ENCODE data around the gene TRIM25.

The TRIM25 gene

DNA sequence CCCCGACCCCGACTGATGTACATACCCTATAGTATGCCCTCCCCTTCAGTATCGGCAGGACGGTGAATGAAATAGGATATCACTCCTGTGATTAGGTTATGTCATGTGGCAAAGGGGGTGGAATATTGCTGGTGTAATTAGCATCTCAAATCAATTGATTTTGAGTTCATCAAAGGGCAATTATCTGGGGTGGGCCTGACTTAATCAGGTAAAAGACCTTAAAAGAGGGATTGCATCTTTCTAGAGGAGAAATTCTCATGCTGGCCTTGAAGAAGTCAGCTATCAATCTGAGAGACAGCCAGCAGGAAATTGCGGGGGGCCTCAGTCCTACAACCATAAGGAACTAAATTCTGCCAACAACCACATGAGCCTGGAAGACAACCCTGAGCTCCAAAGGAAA lies 10.3 kb downstream of the TRIM25 start:
- H3K27ac ChIP-seq (ENCODE audit: low read depth, low read length) = no peak overlapping the region
- H3K4ac ChIP-seq (ENCODE audit: low read depth, low read length) = no peak overlapping the region
- H3K9me3 ChIP-seq (ENCODE audit: insufficient read depth, low read depth, low read length) = peaks cover 2% of the 10 kb centered on the region
- no peak overlapping the region for H3K9ac ChIP-seq (ENCODE audit: low read length)
- H2BK120ac ChIP-seq (ENCODE audit: insufficient read depth, low read length, poor library complexity) = no peak overlapping the region
- no peak overlapping the region for H3K18ac ChIP-seq (ENCODE audit: low read length)
- no peak overlapping the region for H3K23ac ChIP-seq (ENCODE audit: low read length)
- H4K91ac ChIP-seq (ENCODE audit: low read depth, low read length) = no peak overlapping the region
- no peak overlapping the region for H2AFZ ChIP-seq (ENCODE audit: insufficient read depth, low read length, poor library complexity)
- no peaks in the 10 kb centered on the region for H3K4me1 ChIP-seq (ENCODE audit: control insufficient read depth in 1 of 2, insufficient read depth in 2 of 2, low read length in 2 of 2)
- H2BK5ac ChIP-seq (ENCODE audit: low read depth, low read length, poor library complexity) = no peak overlapping the region
- H3K27me3 ChIP-seq (ENCODE audit: insufficient read depth, low read length) = no peaks in the 10 kb centered on the region
- no peaks in the 10 kb centered on the region for H3K79me2 ChIP-seq (ENCODE audit: control insufficient read depth, insufficient read depth, low read length, poor library complexity)
- no peak overlapping the region for H2BK12ac ChIP-seq (ENCODE audit: low read length)
- no peak overlapping the region for H4K12ac ChIP-seq (ENCODE audit: low read depth, low read length)
- no peak overlapping the region for H2AK5ac ChIP-seq (ENCODE audit: low read length)
- no CpG with 5 or more reads among the region's 5 CpGs for WGBS (ENCODE audit: extremely low coverage, insufficient coverage, insufficient read length)
- H3K79me1 ChIP-seq (ENCODE audit: low read length) = no peaks in the 10 kb centered on the region
- no peak overlapping the region for H3K14ac ChIP-seq (ENCODE audit: low read length)
- H3K36me3 ChIP-seq (ENCODE audit: control insufficient read depth in 1 of 2, insufficient read depth in 2 of 2, low read length in 2 of 2) = peaks cover 21% of the 10 kb centered on the region in 2 experiments
- no peak overlapping the region for H3K4me3 ChIP-seq (ENCODE audit: low read depth, low read length)
- H4K8ac ChIP-seq (ENCODE audit: low read depth, low read length) = no peak overlapping the region
- no peak for DNase-seq
- H3K4me2 ChIP-seq (ENCODE audit: low read length) = no peak overlapping the region

DNA sequence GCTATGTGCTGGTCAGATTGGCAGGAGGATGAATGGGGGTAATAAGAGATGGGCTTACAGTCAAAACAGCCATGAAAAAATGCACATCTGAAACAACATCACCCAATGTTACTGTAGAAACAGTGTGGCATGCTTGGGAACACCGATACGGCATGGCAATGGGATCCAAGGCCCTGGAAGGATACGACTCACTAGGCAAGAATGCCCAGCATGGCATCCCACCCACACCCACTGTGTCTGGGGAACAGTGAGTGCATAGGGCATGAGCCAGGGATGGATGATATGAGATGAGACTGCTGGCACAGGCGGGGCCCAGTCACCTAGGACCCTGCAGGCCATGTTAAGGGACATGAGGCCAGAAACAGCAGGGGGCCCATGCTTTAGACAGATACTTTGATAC lies 11.5 kb downstream of the TRIM25 start:
- WGBS (ENCODE audit: extremely low coverage, insufficient coverage, insufficient read length) = no CpG with 5 or more reads among the region's 4 CpGs

DNA sequence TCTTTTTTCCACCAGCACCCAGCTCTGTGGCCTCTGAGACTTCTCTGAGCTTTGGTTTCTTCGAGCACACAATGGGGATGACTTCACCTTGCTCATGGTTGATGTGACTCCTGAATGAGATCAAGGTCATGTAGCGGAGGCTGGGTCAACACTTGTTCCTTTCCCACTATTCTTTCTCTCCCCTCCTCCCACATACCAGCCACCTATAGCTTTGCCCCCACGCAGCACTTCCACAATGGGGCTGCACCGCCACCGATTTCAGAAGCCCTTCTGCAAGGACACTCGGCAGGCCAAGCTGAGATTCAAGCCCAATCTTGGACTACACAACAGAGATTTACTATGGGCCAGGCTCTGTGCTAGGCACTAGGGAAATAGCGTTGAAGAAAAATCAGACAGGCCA lies 14.4 kb downstream of the TRIM25 start:
- peaks cover 29 to 31% of the 10 kb centered on the region in 2 experiments for H3K36me3 ChIP-seq (ENCODE audit: control insufficient read depth in 1 of 2, insufficient read depth in 2 of 2, low read length in 2 of 2)
- no peak overlapping the region for H3K4me3 ChIP-seq (ENCODE audit: low read depth, low read length)
- no peak overlapping the region for H3K4me2 ChIP-seq (ENCODE audit: low read length)
- H3K27ac ChIP-seq (ENCODE audit: low read depth, low read length) = no peak overlapping the region
- H2AFZ ChIP-seq (ENCODE audit: insufficient read depth, low read length, poor library complexity) = no peak overlapping the region
- H3K14ac ChIP-seq (ENCODE audit: low read length) = no peak overlapping the region
- WGBS (ENCODE audit: extremely low coverage, insufficient coverage, insufficient read length) = no CpG with 5 or more reads among the region's 7 CpGs
- H3K9me3 ChIP-seq (ENCODE audit: insufficient read depth, low read depth, low read length) = peaks cover 2% of the 10 kb centered on the region
- H3K4ac ChIP-seq (ENCODE audit: low read depth, low read length) = no peak overlapping the region
- H3K4me1 ChIP-seq (ENCODE audit: control insufficient read depth in 1 of 2, insufficient read depth in 2 of 2, low read length in 2 of 2) = no peaks in the 10 kb centered on the region
- no peak overlapping the region for H2BK120ac ChIP-seq (ENCODE audit: insufficient read depth, low read length, poor library complexity)
- no peak overlapping the region for H3K18ac ChIP-seq (ENCODE audit: low read length)
- no peak overlapping the region for H4K8ac ChIP-seq (ENCODE audit: low read depth, low read length)
- H3K9ac ChIP-seq (ENCODE audit: low read length) = no peak overlapping the region
- no peak overlapping the region for H2BK5ac ChIP-seq (ENCODE audit: low read depth, low read length, poor library complexity)
- no peaks in the 10 kb centered on the region for H3K79me2 ChIP-seq (ENCODE audit: control insufficient read depth, insufficient read depth, low read length, poor library complexity)
- no peak overlapping the region for H4K12ac ChIP-seq (ENCODE audit: low read depth, low read length)
- no peak overlapping the region for H4K91ac ChIP-seq (ENCODE audit: low read depth, low read length)
- H3K27me3 ChIP-seq (ENCODE audit: insufficient read depth, low read length) = no peaks in the 10 kb centered on the region
- H3K23ac ChIP-seq (ENCODE audit: low read length) = no peak overlapping the region
- no peak for DNase-seq
- no peaks in the 10 kb centered on the region for H3K79me1 ChIP-seq (ENCODE audit: low read length)
- no peak overlapping the region for H2AK5ac ChIP-seq (ENCODE audit: low read length)
- H2BK12ac ChIP-seq (ENCODE audit: low read length) = no peak overlapping the region

More for the DNA sequence above, 11.5 kb downstream of the TRIM25 start:
- Histone ChIP-seq H3K4me2 (ENCODE audit: low read length) (no peak overlapping the region), H3K23ac (ENCODE audit: low read length) (no peak overlapping the region), H2AK5ac (ENCODE audit: low read length) (no peak overlapping the region), H3K18ac (ENCODE audit: low read length) (no peak overlapping the region), H2BK5ac (ENCODE audit: low read depth, low read length, poor library complexity) (no peak overlapping the region), H3K9me3 (ENCODE audit: insufficient read depth, low read depth, low read length) (peaks cover 2% of the 10 kb centered on the region), H2AFZ (ENCODE audit: insufficient read depth, low read length, poor library complexity) (no peak overlapping the region), H3K4me1 (ENCODE audit: control insufficient read depth in 1 of 2, insufficient read depth in 2 of 2, low read length in 2 of 2) (no peaks in the 10 kb centered on the region), H3K4me3 (ENCODE audit: low read depth, low read length) (no peak overlapping the region), H2BK120ac (ENCODE audit: insufficient read depth, low read length, poor library complexity) (no peak overlapping the region), H4K8ac (ENCODE audit: low read depth, low read length) (no peak overlapping the region), H3K27me3 (ENCODE audit: insufficient read depth, low read length) (no peaks in the 10 kb centered on the region), H3K79me1 (ENCODE audit: low read length) (no peaks in the 10 kb centered on the region), H3K9ac (ENCODE audit: low read length) (no peak overlapping the region), H3K79me2 (ENCODE audit: control insufficient read depth, insufficient read depth, low read length, poor library complexity) (no peaks in the 10 kb centered on the region), H3K4ac (ENCODE audit: low read depth, low read length) (no peak overlapping the region), H3K14ac (ENCODE audit: low read length) (no peak overlapping the region), H4K12ac (ENCODE audit: low read depth, low read length) (no peak overlapping the region), H2BK12ac (ENCODE audit: low read length) (no peak overlapping the region), H4K91ac (ENCODE audit: low read depth, low read length) (no peak overlapping the region), H3K36me3 (ENCODE audit: control insufficient read depth in 1 of 2, insufficient read depth in 2 of 2, low read length in 2 of 2) (peaks cover 21% of the 10 kb centered on the region in 2 experiments), H3K27ac (ENCODE audit: low read depth, low read length) (no peak overlapping the region)
- no peak for DNase-seq

DNA sequence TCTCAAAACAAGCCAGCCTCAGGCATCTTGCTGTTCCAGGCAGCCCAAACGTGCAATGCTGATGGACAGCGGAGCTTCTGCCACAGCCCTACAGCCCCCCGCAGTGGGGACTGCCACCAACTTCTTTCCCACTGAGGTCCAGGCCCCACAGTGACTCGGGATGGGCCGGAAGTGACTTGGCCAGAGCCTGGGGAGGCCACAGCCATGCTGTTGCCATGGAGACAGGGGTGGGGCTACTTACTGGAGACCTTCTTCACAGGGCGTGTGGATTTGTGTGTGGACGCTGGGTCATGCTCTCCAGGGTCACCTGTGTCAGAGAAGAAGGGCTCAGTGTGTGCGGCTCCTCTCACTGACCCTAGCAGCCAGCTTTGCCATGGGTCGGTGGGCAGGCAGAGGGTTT lies 15.0 kb downstream of the TRIM25 start:
- no peak overlapping the region for H4K12ac ChIP-seq (ENCODE audit: low read depth, low read length)
- H3K18ac ChIP-seq (ENCODE audit: low read length) = no peak overlapping the region
- H3K4me1 ChIP-seq (ENCODE audit: control insufficient read depth in 1 of 2, insufficient read depth in 2 of 2, low read length in 2 of 2) = no peaks in the 10 kb centered on the region
- H2AFZ ChIP-seq (ENCODE audit: insufficient read depth, low read length, poor library complexity) = no peak overlapping the region
- no peaks in the 10 kb centered on the region for H3K79me2 ChIP-seq (ENCODE audit: control insufficient read depth, insufficient read depth, low read length, poor library complexity)
- no peak overlapping the region for H3K27ac ChIP-seq (ENCODE audit: low read depth, low read length)
- H2BK120ac ChIP-seq (ENCODE audit: insufficient read depth, low read length, poor library complexity) = no peak overlapping the region
- H3K4me3 ChIP-seq (ENCODE audit: low read depth, low read length) = no peak overlapping the region
- H3K9me3 ChIP-seq (ENCODE audit: insufficient read depth, low read depth, low read length) = peaks cover 2% of the 10 kb centered on the region
- H2BK5ac ChIP-seq (ENCODE audit: low read depth, low read length, poor library complexity) = no peak overlapping the region
- H3K9ac ChIP-seq (ENCODE audit: low read length) = no peak overlapping the region
- H2BK12ac ChIP-seq (ENCODE audit: low read length) = no peak overlapping the region
- no peaks in the 10 kb centered on the region for H3K27me3 ChIP-seq (ENCODE audit: insufficient read depth, low read length)
- no peak for DNase-seq
- H2AK5ac ChIP-seq (ENCODE audit: low read length) = no peak overlapping the region
- no peak overlapping the region for H3K14ac ChIP-seq (ENCODE audit: low read length)
- H3K36me3 ChIP-seq (ENCODE audit: control insufficient read depth in 1 of 2, insufficient read depth in 2 of 2, low read length in 2 of 2) = peaks cover 25 to 27% of the 10 kb centered on the region in 2 experiments
- no peak overlapping the region for H4K91ac ChIP-seq (ENCODE audit: low read depth, low read length)
- H3K4ac ChIP-seq (ENCODE audit: low read depth, low read length) = no peak overlapping the region
- no peak overlapping the region for H3K4me2 ChIP-seq (ENCODE audit: low read length)
- H4K8ac ChIP-seq (ENCODE audit: low read depth, low read length) = no peak overlapping the region
- no CpG with 5 or more reads among the region's 9 CpGs for WGBS (ENCODE audit: extremely low coverage, insufficient coverage, insufficient read length)
- H3K23ac ChIP-seq (ENCODE audit: low read length) = no peak overlapping the region
- H3K79me1 ChIP-seq (ENCODE audit: low read length) = no peaks in the 10 kb centered on the region
